Testis (tissue), 2 donors: ENCODE results near the gene INF2.

Experiments
- CTCF ChIP-seq, 3 experiments: fragments of 450-650 bp in 2 of 3; fragments of 200-600 bp in 1 of 3; sonication (generic) in 1 of 3; IDR thresholded peaks; one replicate each; pipeline ENCODE4 v1.5.1; 2016 to 2019; ENCODE audit warnings: antibody characterized with exemption in 3 of 3, mild to moderate bottlenecking in 2 of 3, moderate library complexity in 1 of 3
- POLR2A ChIP-seq: fragments of 450-650 bp; IDR thresholded peaks from one replicate; pipeline ENCODE4 v1.6.1; 2017; ENCODE audit warnings: antibody characterized with exemption, mild to moderate bottlenecking, moderate library complexity

GRCh38 chr14:104757238-104757585 is 67.8 kb downstream of the INF2 start:
- TF ChIP-seq CTCF (IDR thresholded peaks at IDR 0.05): no peak
- TF ChIP-seq POLR2A: no peak
